Inferior parietal cortex (tissue), 1 donor: ENCODE results near the gene IL1RAP.
"Not testable (repeated sequence)": the region's sequence is repeated elsewhere in the genome, so short reads cannot be mapped to it uniquely, and the experiment has no call there.

Experiments used
- DNase-seq: peaks from one replicate; pipeline ENCODE4 v3.0.0-alpha.2; 2016; ENCODE audit errors: extremely low spot score

IL1RAP gene

GRCh38 chr3:190513409-190514370, at the start of gene IL1RAP:
TSS of gene IL1RAP (plus strand) at chr3:190514085. CDS start at chr3:190564290, 50,205 bp downstream.
- DNase-seq, result peak; percentile 78

DNA sequence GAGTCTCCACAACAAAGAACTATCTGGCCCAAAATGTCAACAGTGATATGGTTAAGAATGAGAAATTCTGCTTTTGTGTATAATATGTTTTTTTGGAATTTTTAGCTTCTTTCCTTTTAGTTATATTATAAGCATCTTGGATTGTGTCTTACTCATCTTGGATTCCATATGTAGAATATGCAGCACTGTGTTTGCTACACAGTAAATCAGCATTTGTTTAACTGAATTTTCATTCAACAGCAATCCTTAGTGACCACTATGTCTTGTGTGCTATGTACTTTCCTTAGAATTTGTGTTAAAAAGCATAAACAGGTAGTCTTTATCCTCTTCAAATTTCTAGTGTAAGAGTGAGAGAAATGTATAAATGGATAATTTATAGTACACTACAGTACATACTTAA, 46.0 kb upstream of the IL1RAP start:
- DNase-seq, result no peak

- not testable (repeated sequence) for DNase-seq
Observed at GRCh38 chr3:190473261-190473660, 40.6 kb upstream of the IL1RAP start.

- no peak for DNase-seq
Observed at GRCh38 chr3:190481779-190482178, 32.1 kb upstream of the IL1RAP start.

GRCh38 chr3:190485830-190486532, 27.9 kb upstream of the IL1RAP start:
- no peak for DNase-seq

GRCh38 chr3:190486533-190486864, 27.4 kb upstream of the IL1RAP start:
- no peak for DNase-seq

DNA sequence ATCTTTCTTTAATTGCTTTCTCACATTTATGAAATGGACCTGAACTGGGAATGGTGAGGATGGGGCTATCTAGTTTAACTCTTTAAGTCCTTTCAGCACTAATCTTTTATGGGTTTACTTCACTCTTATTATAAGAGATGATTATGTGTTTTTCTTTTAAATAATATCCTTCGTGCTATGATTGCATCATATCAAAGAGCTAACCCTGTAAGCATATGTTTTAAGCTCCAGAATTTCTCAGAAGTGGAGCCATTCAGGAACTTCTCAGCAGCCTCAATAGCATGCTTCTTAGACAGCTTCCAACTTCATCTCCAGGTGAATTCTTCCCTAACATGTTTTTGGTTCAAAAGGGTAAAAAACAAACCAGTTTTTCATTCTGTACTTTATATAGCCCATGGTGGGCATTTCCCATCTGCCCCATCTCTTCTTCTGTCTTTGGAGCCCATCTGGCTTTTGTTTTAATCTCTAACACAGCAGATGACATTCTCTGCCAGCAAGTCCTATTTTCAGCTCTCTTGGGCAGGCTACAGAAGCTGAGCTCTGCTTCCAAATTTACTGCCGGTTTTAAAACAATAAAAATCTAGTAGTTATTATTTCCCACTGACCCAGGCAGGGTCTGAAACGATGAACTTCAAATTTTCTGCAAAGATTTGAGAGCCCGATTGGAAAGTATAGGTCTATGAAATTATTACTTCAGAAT, 26.8 kb upstream of the IL1RAP start:
- no peak for DNase-seq

- no peak for DNase-seq
Observed at GRCh38 chr3:190491533-190492054, 22.3 kb upstream of the IL1RAP start.

DNA sequence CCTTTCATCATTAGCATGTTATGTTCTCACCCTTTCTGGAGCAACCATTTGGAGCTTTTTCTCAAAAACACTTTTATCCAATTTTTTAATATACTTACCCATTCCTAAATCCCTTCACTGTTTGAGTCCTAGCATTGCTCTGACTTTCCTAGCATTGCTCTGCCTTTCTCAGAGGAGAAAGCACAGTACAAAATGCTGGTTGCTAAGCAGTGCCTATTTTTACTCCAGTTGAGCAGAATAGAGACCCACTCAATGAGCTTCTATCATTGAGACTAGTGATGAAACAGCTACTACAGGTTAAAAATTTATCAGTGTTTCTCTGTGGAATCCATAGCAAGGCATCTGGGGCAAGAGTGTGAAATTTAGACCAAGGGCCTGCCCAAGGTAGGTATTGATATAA, 21.8 kb upstream of the IL1RAP start:
- no peak for DNase-seq

- no peak for DNase-seq
Observed at GRCh38 chr3:190492966-190493365, 20.9 kb upstream of the IL1RAP start.

- no peak for DNase-seq
Observed at GRCh38 chr3:190494907-190495306, 19.0 kb upstream of the IL1RAP start.

DNA sequence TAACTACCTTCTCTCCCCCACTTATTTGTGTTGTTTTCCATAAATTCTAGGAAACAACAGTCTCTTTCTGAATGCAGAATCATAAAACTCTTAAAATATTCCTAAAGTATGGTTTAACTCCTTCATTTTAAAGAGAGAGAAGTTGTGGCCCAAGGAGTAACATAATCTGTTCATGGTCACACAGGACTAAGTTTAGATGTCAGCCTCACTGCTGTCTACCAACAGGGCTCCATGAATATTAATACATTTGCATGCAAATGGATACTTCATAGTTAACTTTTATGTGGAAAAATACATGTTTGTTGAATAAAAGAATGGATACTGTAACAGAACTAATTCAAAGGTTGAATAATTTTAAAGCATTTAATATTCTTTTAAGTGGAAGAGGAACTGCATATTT, 18.5 kb upstream of the IL1RAP start:
- no peak for DNase-seq

- no peak for DNase-seq
Observed at GRCh38 chr3:190495796-190496195, 18.1 kb upstream of the IL1RAP start.

GRCh38 chr3:190496859-190497258, 17.0 kb upstream of the IL1RAP start:
- no peak for DNase-seq

DNA sequence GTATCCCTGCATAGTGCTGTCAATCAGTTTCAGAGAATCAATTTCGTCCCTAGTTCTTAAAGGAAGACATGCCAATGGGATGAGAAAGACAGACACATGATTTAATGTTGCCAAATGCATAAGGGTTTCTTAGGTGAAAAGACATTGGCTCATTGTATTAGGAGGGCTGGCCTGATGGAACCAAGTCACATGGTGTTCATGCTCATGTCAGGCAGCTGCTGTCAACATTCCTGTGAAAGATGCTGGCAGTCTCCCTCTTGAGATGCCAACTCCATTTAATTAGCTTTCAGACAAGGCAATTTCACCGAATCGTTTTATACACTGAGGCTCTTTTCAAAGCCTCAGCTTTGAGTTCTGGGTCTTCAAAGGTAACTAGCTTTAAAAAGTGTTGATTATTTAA, 16.1 kb upstream of the IL1RAP start:
- DNase-seq, result no peak

DNA sequence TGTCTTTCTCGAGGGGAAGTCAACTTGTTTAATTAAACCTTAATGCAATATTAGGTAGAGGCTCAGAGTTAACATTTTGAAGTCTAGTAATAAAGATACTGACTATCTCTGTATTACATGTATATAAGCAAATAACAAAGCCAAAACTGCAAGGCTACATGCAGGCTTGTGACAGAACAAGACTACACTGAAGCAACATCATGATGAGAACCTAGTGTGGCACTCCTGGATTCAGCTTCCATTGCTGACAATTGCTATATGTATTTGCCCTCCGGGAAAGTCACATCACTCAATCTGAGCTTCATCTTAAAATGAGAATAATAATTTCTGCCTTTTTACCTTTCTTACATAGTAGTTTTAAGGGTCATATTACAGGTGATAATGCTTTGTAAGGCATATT, 15.6 kb upstream of the IL1RAP start:
- DNase-seq, result no peak

DNA sequence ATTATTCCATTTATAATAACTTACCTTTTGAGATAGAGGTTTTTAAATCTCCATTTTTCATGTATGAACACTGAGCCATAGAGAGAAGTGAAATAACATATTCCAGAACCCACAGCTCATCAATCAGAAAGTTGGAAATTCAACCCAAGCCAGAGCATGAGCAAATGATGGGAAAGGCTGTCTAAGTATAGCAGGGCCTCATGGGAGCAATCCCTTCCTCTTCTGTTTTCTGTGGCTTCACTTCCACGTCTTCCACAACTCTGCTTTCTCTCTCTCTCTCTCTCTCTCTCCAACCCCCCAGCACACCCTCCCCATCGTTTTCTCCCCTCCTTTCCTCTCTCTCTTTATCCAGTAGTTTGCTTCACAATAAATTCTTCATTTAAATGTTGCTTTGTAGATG, 14.8 kb upstream of the IL1RAP start:
- no peak for DNase-seq

DNA sequence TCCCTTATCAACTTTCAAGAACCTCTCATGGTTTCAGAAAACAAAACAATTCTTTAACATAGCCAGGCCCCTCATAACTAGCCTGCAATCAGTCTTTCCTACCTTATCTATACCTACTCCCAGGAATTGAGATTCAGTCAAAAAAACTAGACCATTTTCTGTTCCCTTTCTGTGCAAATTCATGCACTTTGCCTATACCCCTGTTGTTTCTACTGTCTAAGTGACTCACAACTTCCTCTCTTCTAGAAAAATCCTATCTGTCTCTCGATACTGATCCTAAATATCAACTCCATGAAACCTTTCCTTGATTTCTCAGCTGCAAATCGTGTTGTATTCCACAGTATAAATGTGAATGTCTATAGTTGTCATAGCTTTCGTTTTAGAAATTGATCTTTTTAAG, 10.9 kb upstream of the IL1RAP start:
- no peak for DNase-seq

DNA sequence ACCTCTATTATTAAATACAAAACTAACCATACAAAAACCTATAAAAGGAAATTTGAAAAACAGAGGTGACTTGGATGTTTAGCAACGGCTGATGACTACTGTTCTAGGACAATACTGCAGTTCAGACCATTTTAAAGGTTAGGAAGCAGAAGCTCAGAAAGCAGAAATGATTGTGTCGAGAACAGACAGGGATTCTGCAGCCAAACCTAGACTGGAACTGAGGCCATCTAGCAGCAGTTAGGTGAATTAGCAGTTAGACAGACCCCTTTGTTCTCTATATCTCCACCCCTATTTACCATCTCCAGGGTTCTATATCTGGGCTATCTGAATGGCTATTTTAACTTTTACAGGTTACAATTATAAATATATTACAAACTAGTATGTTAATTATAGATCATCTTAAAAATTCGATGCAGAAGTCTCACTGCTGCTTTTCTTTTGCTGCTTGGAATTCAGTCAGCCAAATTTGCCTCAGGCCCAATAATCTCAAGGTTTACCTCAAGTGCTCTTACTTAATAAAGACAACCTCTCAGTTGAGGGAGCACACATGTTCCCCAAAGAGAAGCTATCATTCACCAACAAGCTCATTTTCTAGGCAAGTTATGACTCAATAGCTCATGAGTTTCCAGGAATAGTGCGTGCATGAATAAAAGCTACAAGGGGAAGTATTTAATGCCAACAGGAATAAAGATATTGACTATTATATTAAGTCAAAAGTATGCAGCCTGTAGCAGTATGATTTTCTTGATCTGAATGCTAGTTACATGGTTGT, 9.3 kb upstream of the IL1RAP start:
- no peak for DNase-seq

- DNase-seq, result no peak
Observed at GRCh38 chr3:190505381-190506003, 8.4 kb upstream of the IL1RAP start.

- DNase-seq, result no peak
Observed at GRCh38 chr3:190506271-190506670, 7.6 kb upstream of the IL1RAP start.
